ENCODE data around the gene SCUBE3.

DNA sequence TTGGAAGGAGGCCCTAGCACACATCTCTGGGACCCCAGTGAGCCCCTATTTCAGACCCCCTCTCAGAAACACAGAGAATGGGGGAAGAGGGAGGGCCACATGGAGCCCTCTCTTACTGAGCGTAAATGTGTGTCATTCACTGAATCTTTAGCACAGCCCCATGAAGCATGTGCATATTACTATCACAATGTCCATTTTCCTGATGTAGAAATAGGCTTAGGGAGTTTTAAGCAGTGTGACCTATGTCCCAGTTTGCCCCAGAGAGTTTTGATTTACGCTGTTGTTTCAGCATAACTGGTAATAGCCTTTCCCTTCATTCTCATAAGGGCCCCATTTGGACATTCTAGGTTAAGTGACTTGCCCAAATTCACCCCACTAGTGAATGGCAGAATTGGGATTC is 47.6 kb upstream of the SCUBE3 start:
- TF ChIP-seq, protein P1, sequence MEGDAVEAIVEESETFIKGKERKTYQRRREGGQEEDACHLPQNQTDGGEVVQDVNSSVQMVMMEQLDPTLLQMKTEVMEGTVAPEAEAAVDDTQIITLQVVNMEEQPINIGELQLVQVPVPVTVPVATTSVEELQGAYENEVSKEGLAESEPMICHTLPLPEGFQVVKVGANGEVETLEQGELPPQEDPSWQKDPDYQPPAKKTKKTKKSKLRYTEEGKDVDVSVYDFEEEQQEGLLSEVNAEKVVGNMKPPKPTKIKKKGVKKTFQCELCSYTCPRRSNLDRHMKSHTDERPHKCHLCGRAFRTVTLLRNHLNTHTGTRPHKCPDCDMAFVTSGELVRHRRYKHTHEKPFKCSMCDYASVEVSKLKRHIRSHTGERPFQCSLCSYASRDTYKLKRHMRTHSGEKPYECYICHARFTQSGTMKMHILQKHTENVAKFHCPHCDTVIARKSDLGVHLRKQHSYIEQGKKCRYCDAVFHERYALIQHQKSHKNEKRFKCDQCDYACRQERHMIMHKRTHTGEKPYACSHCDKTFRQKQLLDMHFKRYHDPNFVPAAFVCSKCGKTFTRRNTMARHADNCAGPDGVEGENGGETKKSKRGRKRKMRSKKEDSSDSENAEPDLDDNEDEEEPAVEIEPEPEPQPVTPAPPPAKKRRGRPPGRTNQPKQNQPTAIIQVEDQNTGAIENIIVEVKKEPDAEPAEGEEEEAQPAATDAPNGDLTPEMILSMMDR (IDR thresholded peaks at IDR 0.05 in 2 of 3, conservative IDR thresholded peaks at IDR 0.05 in 1 of 3; ENCODE audit: borderline replicate concordance in 1 of 3, insufficient read depth in 1 of 3, low read depth in 2 of 3, low read length in 2 of 3): no peak
- TF ChIP-seq POLR2AphosphoS5 (IDR thresholded peaks at IDR 0.05; ENCODE audit: low read depth, low read length) (no peak), YY1 (IDR thresholded peaks at IDR 0.05; ENCODE audit: extremely low read depth, insufficient replicate concordance, low read depth, low read length) (no peak), SRF (IDR thresholded peaks at IDR 0.05; ENCODE audit: low read depth) (no peak), POLR2A (IDR thresholded peaks at IDR 0.05; ENCODE audit: borderline replicate concordance, extremely low read depth, insufficient read depth, insufficient read length) (no peak)

All from HCT116 (cell line).